GM13977 (cell line): ENCODE data around the gene ANXA4.
"Not testable (repeated sequence)": the region's sequence is repeated elsewhere in the genome, so short reads cannot be mapped to it uniquely, and the experiment has no call there.

Experiments used
- DNase-seq: peaks from one replicate; pipeline ENCODE4 v3.0.0; 2012; ENCODE audit warnings: low spot score
- CTCF ChIP-seq: IDR thresholded peaks from 2 replicates; pipeline ENCODE4 v1.5.1; 2012; ENCODE audit warnings: mild to moderate bottlenecking, control low read depth; ENCODE audit not compliant: insufficient read depth; ENCODE audit errors: extremely low read depth, missing control alignments
- in situ Hi-C: fragments of 300-500 bp; cut with MboI; formaldehyde crosslinking; loops from one replicate; pipeline ENCODE4 v1.12.0; 2022; ENCODE audit warnings: low sequenced_read_pairs, low pct_unique_long_range_greater_than_20kb, mixed read lengths, inconsistent platforms; ENCODE audit not compliant: unreplicated experiment

ANXA4 gene

GRCh38 chr2:69735686-69736085, 6.2 kb upstream of the ANXA4 start:
- no peak for TF ChIP-seq CTCF
- in situ Hi-C loops, result no loop called here
- DNase-seq, result no peak

DNA sequence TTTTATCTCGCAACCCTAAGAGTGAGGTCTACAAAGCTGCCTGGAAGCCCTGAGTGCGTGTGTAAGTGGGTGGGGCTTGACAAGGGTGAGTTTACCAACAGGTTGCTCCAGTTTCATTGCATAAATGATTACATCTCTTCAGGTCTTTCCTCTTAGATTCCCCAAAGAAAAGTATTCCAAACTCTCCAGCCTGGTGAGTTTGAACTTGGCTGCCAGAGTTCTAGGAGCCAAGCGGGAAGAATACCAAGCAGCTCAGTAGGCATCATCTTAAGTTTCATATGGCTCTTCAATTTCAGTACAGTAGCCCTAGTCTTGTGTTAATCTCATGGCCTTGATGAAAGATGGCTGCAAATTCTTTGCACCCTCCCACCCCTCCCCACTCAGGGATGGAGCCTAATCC, 3.8 kb upstream of the ANXA4 start:
- in situ Hi-C loops, DNase-seq: not testable (repeated sequence)

DNA sequence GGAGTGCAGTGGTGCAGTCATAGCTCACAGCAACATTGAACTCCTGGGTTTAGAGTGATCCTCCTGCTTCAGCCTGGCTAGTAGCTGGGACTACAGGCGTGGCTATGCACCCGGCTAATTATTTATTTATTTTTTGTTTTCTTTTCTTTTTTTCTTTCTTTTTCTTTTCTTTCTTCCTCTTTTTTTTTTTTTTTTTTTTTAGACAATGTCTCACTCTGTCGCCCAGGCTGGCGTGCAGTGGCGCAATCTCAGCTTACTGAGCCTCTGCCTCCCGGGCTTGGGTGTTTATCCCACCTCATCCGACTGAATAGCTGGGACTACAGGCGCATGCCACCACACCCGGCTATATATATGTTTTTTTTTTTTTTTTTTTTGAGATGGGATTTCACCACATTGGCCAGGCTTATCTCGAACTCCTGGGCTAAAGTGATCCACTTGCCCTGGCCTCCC, 1.4 kb upstream of the ANXA4 start:
- no peak for TF ChIP-seq CTCF
- DNase-seq, result no peak
- in situ Hi-C loops, result no loop called here

DNA sequence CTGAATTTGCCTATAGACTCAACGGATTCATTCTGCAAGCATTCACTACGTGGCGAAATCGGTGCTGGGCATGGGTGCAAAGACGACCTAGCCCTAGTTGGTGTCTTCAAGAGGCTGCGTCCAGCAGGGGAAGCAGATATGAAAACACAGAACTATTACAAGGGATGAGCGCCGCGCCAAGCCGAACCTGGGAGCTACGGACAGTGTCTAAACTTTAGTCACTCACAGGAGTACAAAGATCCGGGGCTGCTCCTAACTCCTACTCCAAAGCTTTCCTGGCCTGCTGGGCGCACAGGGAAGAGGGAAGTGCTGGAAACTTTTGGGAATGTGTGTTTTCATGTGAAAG, 732 bp upstream of the ANXA4 start:
- peak; percentile 77 for DNase-seq
- TF ChIP-seq CTCF, result peak; percentile 23
- in situ Hi-C loops, result no loop called here

DNA sequence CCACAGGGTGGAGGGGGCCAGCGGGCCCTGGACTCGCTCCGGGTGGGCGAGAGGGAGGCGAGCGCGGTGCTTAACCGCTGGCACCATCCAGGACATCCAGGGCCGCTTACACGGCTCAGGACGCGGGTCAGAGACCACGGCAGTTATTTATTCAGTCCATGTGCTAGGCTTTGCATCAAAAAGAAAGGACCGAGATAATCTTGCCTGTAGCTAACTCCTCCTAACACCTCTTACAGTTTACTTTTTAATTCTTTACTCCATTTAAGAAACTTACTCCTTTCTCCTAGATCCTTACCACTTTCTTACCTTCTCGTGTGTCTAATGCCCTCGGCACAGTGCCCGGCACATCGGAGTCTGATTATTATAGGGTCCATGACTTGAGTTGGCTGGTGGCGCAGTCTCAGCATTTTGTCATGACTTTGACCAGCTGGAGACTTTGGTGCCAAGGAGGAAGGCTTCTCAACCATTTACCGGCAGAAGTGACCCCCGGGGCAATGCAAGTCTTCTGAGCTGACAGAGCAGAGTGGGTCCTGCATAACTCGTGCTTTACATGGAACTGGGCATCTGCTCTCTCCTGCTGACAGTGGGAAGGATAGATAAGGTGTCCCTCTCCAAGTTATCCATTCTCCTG, 503 bp downstream of the ANXA4 start:
- in situ Hi-C loops, result no loop called here
- peak; percentile 32 for DNase-seq

GRCh38 chr2:69743847-69744264, 1.9 kb downstream of the ANXA4 start:
- TF ChIP-seq CTCF, result no peak
- in situ Hi-C loops, result no loop called here
- DNase-seq, result no peak

More for the DNA sequence above, 503 bp downstream of the ANXA4 start:
- no peak for TF ChIP-seq CTCF

GRCh38 chr2:69744456-69744855, 2.5 kb downstream of the ANXA4 start:
- no peak for TF ChIP-seq CTCF
- in situ Hi-C loops, result no loop called here
- DNase-seq, result no peak
